UCSD-AML1 (cell line): ENCODE results near the gene GPALPP1.
"Not testable (repeated sequence)": the region's sequence is repeated elsewhere in the genome, so short reads cannot be mapped to it uniquely, and the experiment has no call there.

Experiments used
- DNase-seq: peaks from one replicate; lab custom pipeline; 2025; ENCODE audit not compliant: unreplicated experiment; lab: John Stamatoyannopoulos, UW

GPALPP1 gene

GRCh38 chr13:45060062-45060461 is 70.7 kb downstream of the GPALPP1 start:
- no peak for DNase-seq

- DNase-seq, result no peak
Measured at GRCh38 chr13:45063261-45063860, 74.0 kb downstream of the GPALPP1 start.

GRCh38 chr13:45063889-45064288 is 74.6 kb downstream of the GPALPP1 start:
- DNase-seq, result not testable (repeated sequence)

GRCh38 chr13:45064889-45065288 is 75.6 kb downstream of the GPALPP1 start:
- DNase-seq, result no peak

GRCh38 chr13:45068036-45069001 is 79.0 kb downstream of the GPALPP1 start:
- DNase-seq, result peak; percentile 16

GRCh38 chr13:45073809-45074208 is 84.5 kb downstream of the GPALPP1 start:
- DNase-seq, result peak; percentile 48

- DNase-seq, result no peak
Measured at GRCh38 chr13:45074721-45075120, 85.4 kb downstream of the GPALPP1 start.

GRCh38 chr13:45078003-45078402 is 88.7 kb downstream of the GPALPP1 start:
- DNase-seq, result no peak
